GM12872 (cell line): ENCODE results near the gene USP9X.

ENCODE experiments used
- TF ChIP-seq, protein P1 (sequence below): IDR thresholded peaks from 3 replicates; pipeline ENCODE4 v1.5.1; 2011; ENCODE audit warnings: low read depth, mild to moderate bottlenecking, low read length, moderate library complexity; ENCODE audit not compliant: insufficient read depth

USP9X gene

DNA sequence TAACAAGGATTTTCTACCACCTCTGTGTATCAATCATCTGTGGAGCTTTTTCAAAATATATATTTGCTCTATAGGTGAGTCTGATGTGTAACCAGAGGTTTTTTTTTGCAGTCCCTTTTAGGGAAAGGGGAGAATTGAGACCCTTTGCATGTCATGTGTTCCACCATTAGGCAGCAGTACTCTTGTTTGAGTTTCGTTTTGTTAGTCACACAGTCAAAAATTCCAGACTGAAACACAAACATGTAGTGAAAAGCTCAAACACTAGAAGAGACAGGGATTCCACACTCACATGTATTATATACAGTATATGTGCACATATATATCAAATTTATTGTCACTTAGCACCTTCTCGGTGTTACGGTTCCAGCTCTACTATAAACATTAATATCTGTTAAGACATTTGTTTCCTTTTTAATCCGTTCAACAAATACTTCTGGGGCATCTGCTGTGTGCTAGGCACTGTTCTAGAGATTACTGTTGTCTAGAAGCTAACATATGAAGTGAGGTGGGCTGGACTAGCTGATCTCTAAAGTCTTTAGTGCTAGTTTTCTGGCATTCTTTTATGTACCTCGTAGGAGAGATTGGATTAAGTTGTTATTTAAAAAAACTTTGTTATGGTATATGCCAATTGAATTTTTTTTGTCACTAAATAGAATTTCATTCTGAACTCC lies 5.5 kb downstream of the USP9X start:
- TF ChIP-seq, protein P1, sequence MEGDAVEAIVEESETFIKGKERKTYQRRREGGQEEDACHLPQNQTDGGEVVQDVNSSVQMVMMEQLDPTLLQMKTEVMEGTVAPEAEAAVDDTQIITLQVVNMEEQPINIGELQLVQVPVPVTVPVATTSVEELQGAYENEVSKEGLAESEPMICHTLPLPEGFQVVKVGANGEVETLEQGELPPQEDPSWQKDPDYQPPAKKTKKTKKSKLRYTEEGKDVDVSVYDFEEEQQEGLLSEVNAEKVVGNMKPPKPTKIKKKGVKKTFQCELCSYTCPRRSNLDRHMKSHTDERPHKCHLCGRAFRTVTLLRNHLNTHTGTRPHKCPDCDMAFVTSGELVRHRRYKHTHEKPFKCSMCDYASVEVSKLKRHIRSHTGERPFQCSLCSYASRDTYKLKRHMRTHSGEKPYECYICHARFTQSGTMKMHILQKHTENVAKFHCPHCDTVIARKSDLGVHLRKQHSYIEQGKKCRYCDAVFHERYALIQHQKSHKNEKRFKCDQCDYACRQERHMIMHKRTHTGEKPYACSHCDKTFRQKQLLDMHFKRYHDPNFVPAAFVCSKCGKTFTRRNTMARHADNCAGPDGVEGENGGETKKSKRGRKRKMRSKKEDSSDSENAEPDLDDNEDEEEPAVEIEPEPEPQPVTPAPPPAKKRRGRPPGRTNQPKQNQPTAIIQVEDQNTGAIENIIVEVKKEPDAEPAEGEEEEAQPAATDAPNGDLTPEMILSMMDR = no peak

DNA sequence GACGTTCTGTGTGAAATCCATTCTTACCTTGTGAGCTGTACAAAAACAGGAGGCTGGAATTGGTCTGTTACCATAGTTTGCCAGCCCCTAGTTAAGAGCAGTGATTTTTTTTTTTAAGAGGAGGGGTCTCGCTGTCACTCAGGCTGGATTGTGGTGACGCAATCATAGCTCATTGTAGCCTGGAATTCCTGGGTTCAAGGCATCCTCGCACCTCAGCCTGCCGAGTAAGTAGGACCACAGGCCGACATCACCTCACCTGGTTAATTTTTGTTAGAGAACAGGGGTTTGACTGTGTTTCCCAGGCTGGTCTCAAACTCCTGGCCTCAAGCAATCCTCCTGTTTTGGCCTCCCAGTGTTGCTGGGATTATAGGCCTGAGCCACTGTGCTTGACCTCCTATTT lies 7.5 kb downstream of the USP9X start:
- TF ChIP-seq, protein P1 = no peak

DNA sequence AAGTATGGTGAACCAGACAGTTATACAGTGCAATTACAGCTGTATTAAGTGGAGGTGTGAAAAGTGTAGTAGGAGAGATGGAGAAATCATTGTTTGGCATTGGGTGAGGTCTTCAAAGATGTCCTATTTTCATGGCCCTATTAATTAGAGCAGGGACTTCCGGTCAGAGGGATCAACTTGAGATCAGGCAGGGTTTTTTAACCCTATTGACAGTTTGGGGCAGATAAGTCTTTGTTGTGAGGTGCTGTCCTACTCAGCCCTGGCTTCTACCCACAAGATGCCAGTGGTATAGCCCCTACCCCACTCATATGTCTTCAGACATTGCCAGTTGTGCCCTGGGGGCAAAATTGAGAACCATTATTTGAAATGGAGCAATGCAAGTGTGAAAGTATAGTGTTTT lies 9.9 kb downstream of the USP9X start:
- TF ChIP-seq, protein P1 = no peak

DNA sequence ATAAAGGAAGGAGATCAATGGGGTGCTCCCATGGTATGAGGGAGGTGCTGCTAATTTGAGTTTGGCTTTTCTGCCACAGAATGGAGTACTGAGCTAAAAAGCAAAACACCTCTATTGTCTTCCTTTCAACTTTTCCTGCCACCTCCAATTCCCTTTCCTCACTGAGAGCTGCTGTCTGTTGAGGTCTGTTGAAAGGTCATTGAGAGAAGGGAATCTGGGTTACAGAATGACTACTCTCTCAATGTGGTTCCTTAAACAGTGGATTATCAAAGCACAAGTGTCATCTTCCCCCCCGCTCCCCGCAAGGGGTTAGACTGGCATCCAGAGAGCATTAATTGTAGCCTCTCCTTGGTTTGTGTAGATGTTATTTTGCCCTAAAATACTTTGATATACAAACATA lies 10.7 kb downstream of the USP9X start:
- TF ChIP-seq, protein P1 = no peak

DNA sequence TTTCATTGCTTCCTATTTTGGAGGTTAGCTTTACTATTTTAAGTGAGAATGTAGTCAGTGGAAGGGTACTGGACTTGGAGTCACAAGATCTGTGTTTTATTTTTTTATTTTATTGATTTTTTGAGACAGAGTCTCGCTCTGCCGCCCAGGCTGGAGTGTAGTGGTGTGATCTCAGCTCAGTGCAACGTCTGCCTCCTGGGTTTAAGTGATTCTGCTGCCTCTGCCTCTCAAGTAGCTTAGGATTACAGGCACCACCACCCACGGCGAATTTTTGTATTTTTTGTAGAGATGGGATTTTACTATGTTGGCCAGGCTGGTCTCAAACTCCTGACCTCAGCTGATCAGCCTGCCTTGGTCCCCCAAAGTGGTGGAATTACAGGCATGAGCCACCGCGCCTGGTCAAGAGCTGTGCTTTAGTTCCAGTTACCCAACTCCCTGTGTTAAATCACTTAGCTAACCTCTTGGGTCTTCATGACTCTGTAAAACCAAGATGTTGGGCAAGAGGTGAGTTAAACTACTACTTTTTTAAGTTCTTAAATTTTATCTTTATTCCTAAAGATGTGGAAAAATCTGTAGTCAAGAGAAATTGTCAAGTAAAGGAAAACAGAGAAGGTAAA lies 11.2 kb downstream of the USP9X start:
- TF ChIP-seq, protein P1 = no peak

DNA sequence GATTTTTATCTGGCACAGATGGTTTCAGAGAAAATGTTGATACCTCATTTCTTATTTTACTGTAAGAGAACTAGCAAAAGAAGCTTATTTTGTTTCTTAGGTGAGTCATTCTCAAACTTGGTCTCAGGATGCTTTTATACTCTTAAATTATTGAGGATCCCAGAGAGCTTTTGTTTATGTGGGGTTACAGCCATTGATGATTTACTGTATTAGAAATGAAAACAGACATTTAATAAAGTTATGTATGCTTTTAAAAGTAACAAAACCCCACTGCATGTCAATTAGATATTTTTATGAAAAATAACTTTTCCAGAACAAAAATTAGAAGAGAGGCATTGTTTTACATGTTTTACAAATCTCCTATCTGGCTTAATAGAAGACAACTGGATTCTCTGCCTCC lies 12.1 kb downstream of the USP9X start:
- TF ChIP-seq, protein P1 = no peak

DNA sequence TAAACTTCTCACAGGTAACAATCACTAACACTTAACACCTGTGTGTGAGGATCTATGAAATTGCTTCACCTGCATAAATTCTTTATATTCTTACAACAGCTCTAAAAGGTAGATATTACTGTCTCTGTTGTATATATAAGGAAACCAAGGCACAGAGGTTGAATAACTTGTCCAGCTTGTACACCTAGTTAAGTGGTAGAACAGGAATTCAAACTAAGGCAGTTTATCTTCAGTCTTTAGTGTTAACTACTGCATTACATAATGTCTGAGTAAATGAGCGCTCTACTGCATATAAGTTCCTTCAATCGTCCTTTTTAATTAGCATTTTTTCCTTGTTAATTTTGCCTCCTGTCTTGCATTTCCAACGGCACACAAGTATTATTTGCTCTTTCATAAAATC lies 15.0 kb downstream of the USP9X start:
- TF ChIP-seq, protein P1 = no peak
